ENCODE measurements around the gene MGMT. TPM values are rescaled to one million over a fixed set of nuclear protein-coding genes. Genes with fewer than 3 reads are reported as not detected.

Gene MGMT
- polyA plus RNA-seq, 1 of the 3 experiments (the other 2 are of a cell fraction): 10.8 TPM

DNA sequence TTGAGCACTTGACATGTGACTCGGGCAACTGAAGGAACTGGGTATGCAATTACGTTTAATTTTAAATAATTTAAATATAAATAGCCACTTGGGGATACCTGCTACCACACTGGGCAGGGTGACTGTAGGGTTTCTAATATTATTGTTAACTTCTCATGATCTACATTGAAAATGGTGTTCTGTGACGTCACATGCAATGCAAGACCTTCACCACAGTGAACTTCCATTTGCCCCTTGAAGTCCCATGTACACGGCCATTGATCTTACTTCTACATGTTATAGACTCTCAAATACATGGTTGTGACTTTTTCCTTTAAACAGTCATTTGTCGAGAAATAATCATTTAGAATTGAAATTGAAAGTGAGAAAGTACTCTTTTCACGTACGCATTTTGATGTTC lies 154.0 kb downstream of the MGMT start:
- Histone ChIP-seq H3K27me3 (ENCODE audit: insufficient read depth) (no peaks in the 10 kb centered on the region), H3K4me3 (ENCODE audit: low read depth in 2 of 2, low read length in 1 of 2) (no peak overlapping the region), H3K9me2 (no peaks in the 10 kb centered on the region), H3F3A (replicated peaks; ENCODE audit: insufficient read depth) (no peaks in the 10 kb centered on the region), H3K4me2 (no peak overlapping the region), H3K79me2 (ENCODE audit: insufficient read depth) (no peaks in the 10 kb centered on the region), H4K20me1 (ENCODE audit: insufficient read depth) (no peaks in the 10 kb centered on the region), H3K9me3 (no peaks in the 10 kb centered on the region), H3K27ac (ENCODE audit: low read depth in 2 of 2, low read length in 1 of 2) (no peak overlapping the region), H3K4me1 (ENCODE audit: control insufficient read depth in 1 of 2, insufficient read depth in 2 of 2, low read depth in 1 of 2, low read length in 1 of 2) (peaks cover 0 to 5% of the 10 kb centered on the region in 2 experiments; a peak in 2 of 4 replicates), H2AFZ (ENCODE audit: low read depth) (no peak overlapping the region), H3K9ac (no peak overlapping the region), H3K36me3 (replicated peaks in 1 of 2; ENCODE audit: control insufficient read depth in 1 of 2, insufficient read depth in 2 of 2, low read length in 1 of 2) (no peaks in the 10 kb centered on the region)
- no peak for DNase-seq
- TF ChIP-seq, protein P1, sequence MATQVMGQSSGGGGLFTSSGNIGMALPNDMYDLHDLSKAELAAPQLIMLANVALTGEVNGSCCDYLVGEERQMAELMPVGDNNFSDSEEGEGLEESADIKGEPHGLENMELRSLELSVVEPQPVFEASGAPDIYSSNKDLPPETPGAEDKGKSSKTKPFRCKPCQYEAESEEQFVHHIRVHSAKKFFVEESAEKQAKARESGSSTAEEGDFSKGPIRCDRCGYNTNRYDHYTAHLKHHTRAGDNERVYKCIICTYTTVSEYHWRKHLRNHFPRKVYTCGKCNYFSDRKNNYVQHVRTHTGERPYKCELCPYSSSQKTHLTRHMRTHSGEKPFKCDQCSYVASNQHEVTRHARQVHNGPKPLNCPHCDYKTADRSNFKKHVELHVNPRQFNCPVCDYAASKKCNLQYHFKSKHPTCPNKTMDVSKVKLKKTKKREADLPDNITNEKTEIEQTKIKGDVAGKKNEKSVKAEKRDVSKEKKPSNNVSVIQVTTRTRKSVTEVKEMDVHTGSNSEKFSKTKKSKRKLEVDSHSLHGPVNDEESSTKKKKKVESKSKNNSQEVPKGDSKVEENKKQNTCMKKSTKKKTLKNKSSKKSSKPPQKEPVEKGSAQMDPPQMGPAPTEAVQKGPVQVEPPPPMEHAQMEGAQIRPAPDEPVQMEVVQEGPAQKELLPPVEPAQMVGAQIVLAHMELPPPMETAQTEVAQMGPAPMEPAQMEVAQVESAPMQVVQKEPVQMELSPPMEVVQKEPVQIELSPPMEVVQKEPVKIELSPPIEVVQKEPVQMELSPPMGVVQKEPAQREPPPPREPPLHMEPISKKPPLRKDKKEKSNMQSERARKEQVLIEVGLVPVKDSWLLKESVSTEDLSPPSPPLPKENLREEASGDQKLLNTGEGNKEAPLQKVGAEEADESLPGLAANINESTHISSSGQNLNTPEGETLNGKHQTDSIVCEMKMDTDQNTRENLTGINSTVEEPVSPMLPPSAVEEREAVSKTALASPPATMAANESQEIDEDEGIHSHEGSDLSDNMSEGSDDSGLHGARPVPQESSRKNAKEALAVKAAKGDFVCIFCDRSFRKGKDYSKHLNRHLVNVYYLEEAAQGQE (IDR thresholded peaks at IDR 0.05; ENCODE audit: low read depth, low read length): no peak
- TF ChIP-seq, protein P2, sequence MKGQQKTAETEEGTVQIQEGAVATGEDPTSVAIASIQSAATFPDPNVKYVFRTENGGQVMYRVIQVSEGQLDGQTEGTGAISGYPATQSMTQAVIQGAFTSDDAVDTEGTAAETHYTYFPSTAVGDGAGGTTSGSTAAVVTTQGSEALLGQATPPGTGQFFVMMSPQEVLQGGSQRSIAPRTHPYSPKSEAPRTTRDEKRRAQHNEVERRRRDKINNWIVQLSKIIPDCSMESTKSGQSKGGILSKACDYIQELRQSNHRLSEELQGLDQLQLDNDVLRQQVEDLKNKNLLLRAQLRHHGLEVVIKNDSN (IDR thresholded peaks at IDR 0.05; ENCODE audit: borderline replicate concordance, low read depth): no peak
- TF ChIP-seq, protein P3, sequence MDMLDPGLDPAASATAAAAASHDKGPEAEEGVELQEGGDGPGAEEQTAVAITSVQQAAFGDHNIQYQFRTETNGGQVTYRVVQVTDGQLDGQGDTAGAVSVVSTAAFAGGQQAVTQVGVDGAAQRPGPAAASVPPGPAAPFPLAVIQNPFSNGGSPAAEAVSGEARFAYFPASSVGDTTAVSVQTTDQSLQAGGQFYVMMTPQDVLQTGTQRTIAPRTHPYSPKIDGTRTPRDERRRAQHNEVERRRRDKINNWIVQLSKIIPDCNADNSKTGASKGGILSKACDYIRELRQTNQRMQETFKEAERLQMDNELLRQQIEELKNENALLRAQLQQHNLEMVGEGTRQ (IDR thresholded peaks at IDR 0.05; ENCODE audit: borderline replicate concordance, low read depth, low read length): no peak
- TF ChIP-seq SMC3 (IDR thresholded peaks at IDR 0.05; ENCODE audit: low read depth, low read length): no peak
- no peak for TF ChIP-seq JUND (IDR thresholded peaks at IDR 0.05)
- TF ChIP-seq TCF12 (IDR thresholded peaks at IDR 0.05): no peak
- 61% methylated on average over 7 of the region's 7 CpGs for WGBS (ENCODE audit: low lambda C conversion rate)
- POLR2A ChIA-PET: no interaction called here
- CTCF ChIA-PET: no interaction called here

DNA sequence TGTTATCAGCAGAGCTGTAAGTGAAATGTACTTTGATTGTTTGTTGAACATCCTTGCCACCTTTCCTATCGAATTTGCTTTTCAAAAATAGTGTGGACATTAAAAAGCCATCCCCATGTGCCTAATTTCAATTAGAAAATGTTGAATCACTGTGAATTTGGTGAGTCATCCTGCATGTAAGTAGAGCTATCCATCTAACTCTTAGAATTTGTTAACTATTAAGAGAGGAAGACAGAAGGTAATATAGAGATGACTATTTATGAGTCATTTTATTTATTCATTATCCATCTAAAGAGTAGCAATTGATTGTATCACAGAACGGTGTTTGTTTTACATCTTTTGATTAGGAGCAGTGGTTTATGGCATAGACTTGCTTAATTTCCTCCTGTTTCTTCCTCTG lies 154.7 kb downstream of the MGMT start:
- H3K9ac ChIP-seq: no peak overlapping the region
- POLR2A ChIA-PET: no interaction called here
- no peaks in the 10 kb centered on the region for H3K79me2 ChIP-seq (ENCODE audit: insufficient read depth)
- CTCF ChIA-PET: no interaction called here
- no peaks in the 10 kb centered on the region for H3K9me3 ChIP-seq
- 23% methylated on average over 2 of the region's 2 CpGs for WGBS (ENCODE audit: low lambda C conversion rate)
- H3K4me2 ChIP-seq: no peak overlapping the region
- peaks cover 0 to 5% of the 10 kb centered on the region in 2 experiments; a peak in 2 of 4 replicates for H3K4me1 ChIP-seq (ENCODE audit: control insufficient read depth in 1 of 2, insufficient read depth in 2 of 2, low read depth in 1 of 2, low read length in 1 of 2)
- no peaks in the 10 kb centered on the region for H3F3A ChIP-seq (replicated peaks; ENCODE audit: insufficient read depth)
- no peak overlapping the region for H3K4me3 ChIP-seq (ENCODE audit: low read depth in 2 of 2, low read length in 1 of 2)
- no peaks in the 10 kb centered on the region for H3K36me3 ChIP-seq (replicated peaks in 1 of 2; ENCODE audit: control insufficient read depth in 1 of 2, insufficient read depth in 2 of 2, low read length in 1 of 2)
- DNase-seq: no peak
- TF ChIP-seq TCF12 (IDR thresholded peaks at IDR 0.05) (no peak), FOXJ3 (CRISPR knock-in tag; IDR thresholded peaks at IDR 0.05) (no peak), GABPA (IDR thresholded peaks at IDR 0.05; ENCODE audit: low read depth) (no peak)
- TF ChIP-seq, protein P4, sequence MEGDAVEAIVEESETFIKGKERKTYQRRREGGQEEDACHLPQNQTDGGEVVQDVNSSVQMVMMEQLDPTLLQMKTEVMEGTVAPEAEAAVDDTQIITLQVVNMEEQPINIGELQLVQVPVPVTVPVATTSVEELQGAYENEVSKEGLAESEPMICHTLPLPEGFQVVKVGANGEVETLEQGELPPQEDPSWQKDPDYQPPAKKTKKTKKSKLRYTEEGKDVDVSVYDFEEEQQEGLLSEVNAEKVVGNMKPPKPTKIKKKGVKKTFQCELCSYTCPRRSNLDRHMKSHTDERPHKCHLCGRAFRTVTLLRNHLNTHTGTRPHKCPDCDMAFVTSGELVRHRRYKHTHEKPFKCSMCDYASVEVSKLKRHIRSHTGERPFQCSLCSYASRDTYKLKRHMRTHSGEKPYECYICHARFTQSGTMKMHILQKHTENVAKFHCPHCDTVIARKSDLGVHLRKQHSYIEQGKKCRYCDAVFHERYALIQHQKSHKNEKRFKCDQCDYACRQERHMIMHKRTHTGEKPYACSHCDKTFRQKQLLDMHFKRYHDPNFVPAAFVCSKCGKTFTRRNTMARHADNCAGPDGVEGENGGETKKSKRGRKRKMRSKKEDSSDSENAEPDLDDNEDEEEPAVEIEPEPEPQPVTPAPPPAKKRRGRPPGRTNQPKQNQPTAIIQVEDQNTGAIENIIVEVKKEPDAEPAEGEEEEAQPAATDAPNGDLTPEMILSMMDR (IDR thresholded peaks at IDR 0.05): no peak
- H3K27me3 ChIP-seq (ENCODE audit: insufficient read depth): no peaks in the 10 kb centered on the region
- no peak overlapping the region for H3K27ac ChIP-seq (ENCODE audit: low read depth in 2 of 2, low read length in 1 of 2)
- H2AFZ ChIP-seq (ENCODE audit: low read depth): no peak overlapping the region
- no peaks in the 10 kb centered on the region for H3K9me2 ChIP-seq
- no peaks in the 10 kb centered on the region for H4K20me1 ChIP-seq (ENCODE audit: insufficient read depth)

All from SK-N-SH (cell line).